Spinal cord (tissue), 10 donors: ENCODE measurements around the gene RPL27. TPM values are rescaled to one million over a fixed set of nuclear protein-coding genes. Genes with fewer than 3 reads are reported as not detected.

ENCODE experiments used
- DNase-seq, 6 donors: peaks; one replicate each; pipeline versions ENCODE4 v3.0.0 to v3.0.0-alpha.2; 2013 to 2015; ENCODE audit warnings: low spot score in 6 of 6, low read depth in 4 of 6
- H3K27ac ChIP-seq: one replicate; pipeline ENCODE4 v1.5.1; 2013; ENCODE audit warnings: low read depth, low read length, control low read depth
- H3K27me3 ChIP-seq: one replicate; pipeline ENCODE4 v1.6.1; 2013; ENCODE audit warnings: low read length; ENCODE audit not compliant: control insufficient read depth, insufficient read depth
- H3K36me3 ChIP-seq: one replicate; pipeline ENCODE4 v1.6.1; 2013; ENCODE audit warnings: low read length; ENCODE audit not compliant: control insufficient read depth, insufficient read depth
- H3K4me1 ChIP-seq: one replicate; pipeline ENCODE4 v1.6.1; 2013; ENCODE audit warnings: low read length; ENCODE audit not compliant: control insufficient read depth, insufficient read depth
- H3K4me3 ChIP-seq: one replicate; pipeline ENCODE4 v1.5.1; 2013; ENCODE audit warnings: low read depth, low read length, control low read depth
- H3K9me3 ChIP-seq: one replicate; pipeline ENCODE4 v1.6.1; 2013; ENCODE audit warnings: low read length; ENCODE audit not compliant: control insufficient read depth, insufficient read depth
- WGBS: methylation state at CpG from one replicate; pipeline ENCODE4 v1.1.5; 2013; ENCODE audit warnings: missing lambda C conversion rate; ENCODE audit not compliant: insufficient coverage; 5-methylcytosine and 5-hydroxymethylcytosine counted together
- long read RNA-seq, 4 donors: transcript quantifications; one replicate each; lab custom pipeline, GENCODE V29; 2026
- polyA plus RNA-seq, 2 donors: library from polyadenylated mRNA; unstranded; fragments of 120-200 nt; gene quantifications; one replicate each; pipeline ENCODE4 v1.2.1, GENCODE V29; 2013; ENCODE audit not compliant: insufficient read length in 2 of 2
- total RNA-seq, 2 donors: library from RNA; depleted of rRNA in 1 of 2; stranded (reverse); fragments of 120-200 nt in 1 of 2; fragments of >200 nt in 1 of 2; gene quantifications; one replicate each; pipeline versions ENCODE4 v1.2.3 to v1.2.4, GENCODE V29; 2013 to 2014
- donor health status: healthy.

RPL27 gene
- total RNA-seq (1,000 to 10,000 TPM in 1 of 2 donors, 100 to 1,000 TPM in 1; 670 to 1,375 TPM), polyA plus RNA-seq (1,000 to 10,000 TPM in 1 of 2 donors, 100 to 1,000 TPM in 1; 939 to 1,002 TPM)
- long read RNA-seq, donor 1, transcript RPL27-204 (4 exons, 318 nt), result minor isoform, 10 of 1,193 reads
- long read RNA-seq, donor 1, transcript RPL27-206 (4 exons, 730 nt), result minor isoform, 463 of 1,193 reads
- long read RNA-seq, donor 1, transcript RPL27-201 (5 exons, 505 nt), result major isoform, 556 of 1,193 reads
- long read RNA-seq, donor 1, transcript RPL27-208 (3 exons, 1,872 nt), result minor isoform, 72 of 1,193 reads
- long read RNA-seq, donor 1, partial matches to known transcripts, result 88 of 1,193 reads
- long read RNA-seq, donor 1, other reads (novel, unspliced or antisense), result 0 of 1,193 reads
- long read RNA-seq, donor 2, transcript RPL27-206 (4 exons, 730 nt), result minor isoform, 186 of 493 reads
- long read RNA-seq, donor 2, transcript RPL27-204 (4 exons, 318 nt), result minor isoform, 5 of 493 reads
- long read RNA-seq, donor 2, transcript RPL27-201 (5 exons, 505 nt), result major isoform, 247 of 493 reads
- long read RNA-seq, donor 2, transcript RPL27-208 (3 exons, 1,872 nt), result minor isoform, 24 of 493 reads
- long read RNA-seq, donor 2, partial matches to known transcripts, result 31 of 493 reads
- long read RNA-seq, donor 2, other reads (novel, unspliced or antisense), result 0 of 493 reads
- long read RNA-seq, donor 3, transcript RPL27-208 (3 exons, 1,872 nt), result minor isoform, 46 of 661 reads
- long read RNA-seq, donor 3, transcript RPL27-201 (5 exons, 505 nt), result major isoform, 280 of 661 reads
- long read RNA-seq, donor 3, transcript RPL27-204 (4 exons, 318 nt), result minor isoform, 6 of 661 reads
- long read RNA-seq, donor 3, transcript RPL27-206 (4 exons, 730 nt), result minor isoform, 266 of 661 reads
- long read RNA-seq, donor 3, partial matches to known transcripts, result 63 of 661 reads
- long read RNA-seq, donor 3, other reads (novel, unspliced or antisense), result 0 of 661 reads
- long read RNA-seq, donor 4, transcript RPL27-206 (4 exons, 730 nt), result minor isoform, 2,326 of 5,810 reads
- long read RNA-seq, donor 4, transcript RPL27-208 (3 exons, 1,872 nt), result minor isoform, 288 of 5,810 reads
- long read RNA-seq, donor 4, transcript RPL27-201 (5 exons, 505 nt), result major isoform, 2,687 of 5,810 reads
- long read RNA-seq, donor 4, transcript RPL27-204 (4 exons, 318 nt), result minor isoform, 15 of 5,810 reads
- long read RNA-seq, donor 4, partial matches to known transcripts, result 450 of 5,810 reads
- long read RNA-seq, donor 4, other reads (novel, unspliced or antisense), result 36 of 5,810 reads

DNA sequence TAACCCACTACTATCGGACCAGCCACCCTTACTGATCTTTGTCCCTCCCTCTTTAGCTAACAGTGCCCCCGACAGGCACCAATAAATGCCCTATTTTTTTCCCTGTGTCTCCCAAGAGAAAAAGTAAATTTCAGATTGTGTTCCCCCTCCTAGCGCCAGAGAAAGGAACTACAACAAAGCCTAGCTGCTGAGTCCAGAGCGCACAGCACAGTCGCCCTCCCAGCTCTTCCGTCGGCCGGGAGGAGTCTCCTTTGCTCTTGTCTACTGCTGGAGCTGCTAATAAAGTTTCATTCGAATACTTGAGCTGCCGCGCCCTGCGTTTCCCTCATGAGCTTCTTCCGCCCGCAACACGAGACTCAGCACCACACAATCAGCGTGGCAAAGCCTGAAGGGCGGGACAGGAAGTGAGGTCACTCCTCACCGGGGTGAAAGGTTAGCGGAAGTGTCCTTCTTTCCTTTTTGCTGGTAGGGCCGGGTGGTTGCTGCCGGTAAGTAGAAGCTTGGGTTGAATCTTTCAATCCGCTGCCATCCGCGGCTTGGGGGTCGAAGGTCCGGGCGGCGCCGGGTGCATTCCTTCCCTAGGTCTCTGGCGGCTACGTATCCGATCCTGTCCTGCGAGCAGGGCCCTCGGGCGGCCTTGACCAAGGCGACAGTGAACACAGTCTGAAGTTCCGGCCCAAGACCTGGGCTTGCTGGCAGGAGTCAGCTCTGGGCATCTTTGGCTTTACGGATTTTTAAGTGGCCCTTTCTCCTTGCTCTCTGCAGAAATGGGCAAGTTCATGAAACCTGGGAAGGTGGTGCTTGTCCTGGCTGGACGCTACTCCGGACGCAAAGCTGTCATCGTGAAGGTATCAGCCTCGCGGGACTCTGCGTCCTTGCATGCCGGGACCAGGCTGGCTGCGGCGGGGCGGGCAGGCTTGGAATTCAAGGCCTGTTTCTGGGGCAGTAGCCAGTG lies at the start of gene RPL27:
RPL27 (plus strand) TSS at position 436 of the 955 bp plus-strand sequence; CDS start at position 768, 332 bp downstream.
- Histone ChIP-seq H3K27ac (peak within 1 kb of the TSS; percentile 95), H3K27me3 (no peaks in the 10 kb centered on the region), H3K9me3 (no peaks in the 10 kb centered on the region), H3K4me1 (peaks cover 9% of the 10 kb centered on the region), H3K4me3 (peak within 1 kb of the TSS; percentile 82), H3K36me3 (peaks cover 32% of the 10 kb centered on the region)
- peak; percentile 98 to 100 (median 99) for DNase-seq
- WGBS, result 0% methylated on average over 43 of the region's 49 CpGs

DNA sequence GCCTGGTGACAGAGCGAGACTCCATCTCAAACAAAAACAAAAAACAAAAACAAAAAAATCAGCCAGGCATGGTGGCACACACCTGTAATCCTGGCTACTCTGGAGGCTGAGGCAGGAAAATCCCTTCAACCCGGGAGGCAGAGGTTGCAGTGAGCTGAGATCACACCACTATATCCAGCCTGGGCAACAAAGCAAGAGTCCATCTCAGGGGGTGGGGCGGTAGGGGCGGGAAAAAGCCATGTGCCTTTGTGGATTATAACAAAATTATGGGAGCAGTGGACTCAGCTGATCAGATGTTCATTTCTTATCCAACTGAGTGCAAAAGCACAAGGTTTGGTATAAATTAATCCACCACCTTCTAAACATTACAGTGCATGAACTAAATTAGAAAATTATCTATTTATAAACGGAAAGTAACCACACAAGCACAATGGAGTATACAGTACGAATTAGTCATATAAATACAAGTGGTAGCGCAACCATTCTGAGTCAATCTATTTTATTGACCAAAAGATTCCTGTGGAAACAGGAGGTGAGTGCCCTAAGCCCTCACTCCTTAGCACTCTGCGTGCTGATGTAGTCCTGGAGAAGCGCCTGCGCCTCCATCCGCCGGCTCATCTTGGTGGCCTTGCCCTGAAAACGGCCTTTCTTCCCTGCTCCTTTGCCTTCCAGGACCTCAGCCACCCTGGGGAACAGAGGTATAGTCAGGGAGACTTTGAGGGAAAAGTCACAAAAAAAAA lies 48.0 kb upstream of the RPL27 start:
- Histone ChIP-seq H3K27me3 (no peaks in the 10 kb centered on the region), H3K9me3 (no peaks in the 10 kb centered on the region), H3K4me1 (no peaks in the 10 kb centered on the region), H3K27ac (no peak overlapping the region), H3K36me3 (peaks cover 65% of the 10 kb centered on the region), H3K4me3 (no peak overlapping the region)
- WGBS, result 90% methylated on average over 3 of the region's 13 CpGs
- no peak for DNase-seq

DNA sequence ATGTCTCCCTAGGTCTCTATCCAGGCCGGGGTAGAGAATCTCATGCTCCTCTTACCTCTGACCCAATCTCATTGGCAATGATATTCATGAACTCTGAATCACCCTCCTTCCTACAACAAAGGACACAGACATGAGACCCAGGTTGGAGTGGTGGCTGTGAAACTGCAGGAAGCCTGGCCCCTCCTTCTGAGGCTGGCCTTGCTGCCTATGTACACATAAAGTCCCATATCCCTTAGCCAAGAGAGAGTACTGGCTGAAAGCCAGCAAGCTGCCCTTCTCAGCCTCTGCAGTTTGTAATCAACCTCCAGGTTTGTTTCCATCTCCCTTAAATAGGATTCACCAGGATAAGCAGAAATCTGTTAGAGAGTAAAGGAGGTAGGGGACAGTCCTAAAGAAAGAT lies 44.5 kb upstream of the RPL27 start:
- no peak overlapping the region for H3K27ac ChIP-seq
- no peaks in the 10 kb centered on the region for H3K9me3 ChIP-seq
- H3K36me3 ChIP-seq, result peaks cover 87% of the 10 kb centered on the region
- no CpG with 5 or more reads among the region's 1 CpG for WGBS
- no peaks in the 10 kb centered on the region for H3K27me3 ChIP-seq
- no peak for DNase-seq
- H3K4me1 ChIP-seq, result no peaks in the 10 kb centered on the region
- no peak overlapping the region for H3K4me3 ChIP-seq

- Histone ChIP-seq H3K4me3 (peak within 1 kb of the TSS; percentile 85), H3K9me3 (no peaks in the 10 kb centered on the region), H3K4me1 (peaks cover 12% of the 10 kb centered on the region), H3K36me3 (peaks cover 32% of the 10 kb centered on the region), H3K27ac (peak within 1 kb of the TSS; percentile 81), H3K27me3 (no peaks in the 10 kb centered on the region)
- under 1% methylated on average over 37 of the region's 43 CpGs for whole genome bisulfite sequencing
- DNase-seq, result peak; percentile 89 to 98 (median 94)
Measured at GRCh38 chr17:42964161-42964932, 33.9 kb upstream of the RPL27 start, which contains the start of gene AARSD1. AARSD1 (minus strand) TSS chr17:42964454; CDS start chr17:42964440, 14 bp downstream.

GRCh38 chr17:42967925-42968324 lies 30.3 kb upstream of the RPL27 start:
- Histone ChIP-seq H3K27ac (no peak overlapping the region), H3K4me3 (no peak overlapping the region), H3K4me1 (peaks cover 8% of the 10 kb centered on the region), H3K9me3 (no peaks in the 10 kb centered on the region), H3K27me3 (no peaks in the 10 kb centered on the region), H3K36me3 (no peaks in the 10 kb centered on the region)
- DNase-seq, result no peak
- WGBS, result no CpG with 5 or more reads among the region's 1 CpG

GRCh38 chr17:42969001-42969581 lies 29.1 kb upstream of the RPL27 start:
- H3K36me3 ChIP-seq, result no peaks in the 10 kb centered on the region
- WGBS, result 83% methylated on average over 3 of the region's 5 CpGs
- no peak overlapping the region for H3K27ac ChIP-seq

DNA sequence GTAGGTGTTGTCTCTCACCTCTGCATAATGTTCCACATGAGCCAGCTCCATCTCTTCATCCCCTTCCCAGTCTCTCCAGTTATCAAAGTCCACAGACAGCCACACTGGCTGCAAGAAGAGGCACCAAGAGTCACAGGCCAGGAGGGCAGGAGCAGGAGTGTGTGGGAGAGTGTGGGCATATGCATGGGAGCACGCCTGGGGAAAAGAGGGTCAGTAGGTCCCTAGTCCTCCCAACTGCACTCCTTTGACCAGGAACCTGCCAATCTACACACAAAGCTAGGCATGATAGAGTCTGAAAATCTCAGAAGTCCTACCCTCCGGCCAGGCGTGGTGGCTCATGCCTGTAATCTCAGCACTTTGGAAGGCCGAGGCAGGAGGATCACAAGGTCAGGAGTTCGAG lies 26.6 kb upstream of the RPL27 start:
- 95% methylated on average over 4 of the region's 5 CpGs for WGBS
- H3K36me3 ChIP-seq, result no peaks in the 10 kb centered on the region
- H3K4me1 ChIP-seq, result no peaks in the 10 kb centered on the region
- DNase-seq, result no peak
- no peaks in the 10 kb centered on the region for H3K9me3 ChIP-seq
- H3K4me3 ChIP-seq, result no peak overlapping the region
- H3K27ac ChIP-seq, result no peak overlapping the region
- no peaks in the 10 kb centered on the region for H3K27me3 ChIP-seq

More at GRCh38 chr17:42969001-42969581, 29.1 kb upstream of the RPL27 start:
- H3K27me3 ChIP-seq, result no peaks in the 10 kb centered on the region
- no peak for DNase-seq
- H3K9me3 ChIP-seq, result no peaks in the 10 kb centered on the region
- H3K4me1 ChIP-seq, result peaks cover 6% of the 10 kb centered on the region
- H3K4me3 ChIP-seq, result no peak overlapping the region
